Stimulated activated CD4-positive, alpha-beta T cell treated with anti-CD3 and anti-CD28 coated beads, Interleukin-1b, Interleukin-23, amount 100 ng/mL, for 24 hours (primary cell): ENCODE measurements around the gene ADCY10.

ENCODE experiments used
- DNase-seq, 4 experiments: peaks; one replicate each; pipeline ENCODE4 v3.0.0-alpha.2; 2020; ENCODE audit warnings: low read depth in 4 of 4, low spot score in 1 of 4

ADCY10 gene

GRCh38 chr1:167784876-167785550 is 128.9 kb downstream of the ADCY10 start:
- DNase-seq, result no peak

DNA sequence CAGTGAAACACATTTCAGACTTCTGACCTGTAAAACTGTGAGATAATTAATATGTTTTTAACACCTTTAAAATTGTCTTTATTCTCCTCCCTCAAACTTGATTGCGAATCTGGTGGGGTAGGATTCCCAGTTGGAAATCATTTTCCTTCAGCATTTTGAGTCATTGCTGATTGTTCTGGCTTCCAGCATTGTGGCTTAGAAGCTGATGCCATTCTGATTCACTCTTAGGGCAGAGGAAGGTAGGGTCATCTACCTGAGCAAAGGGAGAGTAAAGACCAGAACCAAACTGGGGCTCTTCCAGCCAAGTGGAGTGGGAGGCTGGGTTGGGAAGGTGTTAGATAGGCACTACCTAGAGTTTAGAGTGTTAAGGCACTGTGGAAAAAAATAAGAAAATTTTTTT is 131.0 kb downstream of the ADCY10 start:
- DNase-seq, result no peak

DNA sequence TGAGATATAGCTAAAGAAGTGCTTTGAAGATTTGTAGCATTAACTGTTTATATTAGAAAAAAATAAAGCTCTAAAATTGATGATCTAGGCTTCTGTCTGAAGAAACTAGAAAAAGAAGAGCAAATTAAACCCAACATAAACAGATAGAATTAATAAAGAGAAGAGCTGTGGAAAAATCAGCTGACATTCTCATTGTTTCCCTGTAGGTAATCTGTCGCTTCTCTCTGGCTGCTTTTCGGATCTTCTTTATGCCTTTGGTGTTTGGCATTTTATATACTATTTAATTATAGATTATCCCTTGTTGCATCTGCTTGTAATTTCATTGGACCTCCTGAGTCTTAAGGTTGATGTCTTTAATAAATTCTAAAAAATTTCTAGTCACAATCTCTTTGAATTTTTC is 132.4 kb downstream of the ADCY10 start:
- no peak for DNase-seq

DNA sequence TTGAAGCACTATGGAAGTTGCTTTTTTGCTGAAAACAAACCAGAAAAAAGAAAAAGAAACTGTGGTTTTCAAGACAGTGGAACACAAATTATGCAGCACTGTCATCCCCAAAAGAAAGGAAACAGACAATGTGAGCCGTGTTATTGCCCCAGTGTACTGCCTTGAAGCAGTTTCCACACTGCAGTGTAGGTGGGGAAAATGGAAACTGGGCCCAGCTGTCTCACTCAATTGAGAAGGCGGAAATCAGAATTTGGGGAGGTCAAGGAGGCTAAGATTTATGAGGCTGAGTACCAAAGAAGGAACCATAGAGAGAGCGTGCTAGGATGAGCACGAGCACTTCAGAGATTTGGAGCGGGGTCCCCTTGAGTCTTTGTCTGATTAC is 136.7 kb downstream of the ADCY10 start:
- no peak for DNase-seq

DNA sequence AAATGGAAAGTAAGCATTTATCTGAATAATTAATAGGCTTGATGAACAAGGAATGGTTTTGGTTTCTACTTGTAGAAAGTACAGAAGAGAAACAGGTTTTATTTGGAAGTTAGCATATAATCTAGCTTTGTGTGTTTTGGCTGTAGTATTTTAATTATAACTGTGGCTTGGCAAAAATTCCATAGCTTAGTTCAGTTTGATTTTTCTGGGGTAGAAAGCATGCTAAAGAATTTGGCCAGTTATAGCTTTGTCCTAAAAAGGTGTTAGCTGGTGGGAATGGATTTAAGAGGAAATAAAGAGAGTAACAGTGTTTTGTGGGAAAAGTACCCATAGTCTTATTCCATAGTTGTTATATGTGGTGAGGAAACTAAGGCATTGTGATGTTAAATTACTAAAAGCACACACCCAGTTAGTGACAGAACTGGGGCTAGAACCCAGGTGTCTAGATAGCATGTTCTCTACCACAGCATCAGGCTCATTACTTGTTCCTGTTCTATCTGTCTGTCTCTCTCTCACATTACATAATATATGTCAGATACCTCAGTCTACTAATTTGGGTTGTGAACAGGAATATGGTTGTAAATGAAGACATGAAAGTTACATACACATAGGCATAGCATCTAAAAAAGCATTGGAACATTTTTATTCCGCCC is 137.2 kb downstream of the ADCY10 start:
- no peak for DNase-seq

- no peak for DNase-seq
These were observed 137.8 kb downstream of the ADCY10 start for GRCh38 chr1:167776151-167776550.

GRCh38 chr1:167775178-167775577 is 138.8 kb downstream of the ADCY10 start:
- no peak for DNase-seq

GRCh38 chr1:167774710-167775109 is 139.2 kb downstream of the ADCY10 start:
- no peak for DNase-seq

- DNase-seq, result no peak
These were observed 140.4 kb downstream of the ADCY10 start for GRCh38 chr1:167773516-167773915.

GRCh38 chr1:167772436-167772835 is 141.5 kb downstream of the ADCY10 start:
- DNase-seq, result no peak

- no peak for DNase-seq
These were observed 143.8 kb downstream of the ADCY10 start for GRCh38 chr1:167770127-167770526.

GRCh38 chr1:167767761-167768160 is 146.2 kb downstream of the ADCY10 start:
- no peak for DNase-seq

GRCh38 chr1:167766538-167766937 is 147.4 kb downstream of the ADCY10 start:
- DNase-seq, result no peak

- DNase-seq, result no peak
These were observed 148.4 kb downstream of the ADCY10 start for GRCh38 chr1:167765496-167765895.

DNA sequence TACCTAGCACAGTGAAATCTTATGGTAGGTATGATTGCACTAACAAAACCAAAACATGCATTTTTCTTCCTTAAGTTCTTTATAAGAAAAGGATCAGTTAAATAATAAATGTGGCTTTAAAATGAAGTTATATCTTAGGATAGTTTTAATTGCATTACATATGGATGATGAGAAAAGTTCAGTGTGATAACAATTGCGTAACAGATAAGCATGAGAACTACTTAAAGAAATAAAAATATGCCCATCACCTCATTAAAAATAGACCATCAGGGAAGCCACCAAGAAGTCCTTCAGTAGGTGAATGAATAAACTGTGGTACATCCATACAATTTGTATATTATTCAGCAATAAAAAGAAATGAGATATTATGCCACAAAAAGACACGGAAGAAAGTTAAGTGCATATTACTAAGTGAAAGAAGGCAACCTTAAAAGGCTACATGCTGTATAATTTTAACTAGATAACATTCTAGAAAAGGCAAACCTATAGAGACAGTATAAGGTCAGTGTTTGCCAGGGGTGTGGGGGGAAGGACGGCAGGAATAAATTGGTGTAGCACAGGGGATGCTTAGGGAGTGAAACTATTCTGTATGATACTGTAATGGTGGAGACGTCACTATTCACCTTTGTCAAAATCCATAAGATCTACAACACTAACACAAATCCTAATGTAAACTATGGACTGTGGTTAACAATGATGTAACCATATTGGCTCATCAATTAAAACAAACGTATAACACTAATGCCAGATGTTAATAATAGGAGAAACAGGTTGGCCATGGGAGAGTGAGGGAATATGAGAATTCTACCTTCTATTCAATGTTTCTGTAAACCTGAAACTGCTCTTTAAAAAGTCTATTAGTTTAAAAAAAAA is 149.2 kb downstream of the ADCY10 start:
- no peak for DNase-seq

DNA sequence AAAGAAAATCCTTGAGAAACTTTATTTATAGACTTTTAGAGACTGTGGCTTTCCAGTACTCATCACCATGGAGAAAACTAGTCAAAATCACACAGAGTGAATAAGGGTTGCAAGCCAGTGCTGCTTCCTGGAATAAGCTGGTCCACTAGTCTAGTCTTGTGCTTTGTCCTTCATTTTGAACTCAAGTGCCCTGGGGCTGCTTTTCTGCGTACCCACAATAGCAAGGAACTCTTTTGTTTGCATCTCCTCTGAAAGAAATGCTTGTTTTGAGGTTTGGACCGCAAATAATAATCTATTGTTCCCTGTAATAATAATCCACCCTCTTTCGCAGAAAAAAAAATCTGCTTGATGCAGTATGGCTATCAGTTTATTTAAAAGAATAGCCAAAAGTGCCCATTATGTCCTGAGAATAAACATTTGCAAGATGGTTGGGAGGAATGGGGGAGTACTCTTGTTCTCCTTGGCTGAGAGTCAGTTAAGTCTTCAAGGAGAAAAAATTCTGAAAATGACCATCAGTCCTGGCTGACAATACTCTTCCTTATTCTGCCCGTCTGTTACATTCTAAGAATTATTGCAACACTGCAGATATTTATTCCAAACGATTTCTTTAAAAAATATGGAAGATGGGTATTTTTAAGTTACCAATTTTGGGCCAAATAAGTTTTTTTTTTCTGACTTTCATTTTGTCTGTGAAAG is 150.3 kb downstream of the ADCY10 start:
- DNase-seq, result no peak

- no peak for DNase-seq
These were observed 151.7 kb downstream of the ADCY10 start for GRCh38 chr1:167762061-167762746.

GRCh38 chr1:167761400-167761799 is 152.5 kb downstream of the ADCY10 start:
- no peak for DNase-seq
